GM18498 (cell line): ENCODE data around the gene SMAD4.
A peak's percentile ranks its signal among the peaks of the same experiment; 100 is the strongest.
"Not testable (repeated sequence)": the region's sequence is repeated elsewhere in the genome, so short reads cannot be mapped to it uniquely, and the experiment has no call there.

Experiments
- ATAC-seq: cut with Tn5 transposase; IDR thresholded peaks from one replicate; pipeline ENCODE4 v1.9.1; 2021; ENCODE audit warnings: mild to moderate bottlenecking, moderate library complexity; ENCODE audit not compliant: unreplicated experiment

Gene SMAD4

DNA sequence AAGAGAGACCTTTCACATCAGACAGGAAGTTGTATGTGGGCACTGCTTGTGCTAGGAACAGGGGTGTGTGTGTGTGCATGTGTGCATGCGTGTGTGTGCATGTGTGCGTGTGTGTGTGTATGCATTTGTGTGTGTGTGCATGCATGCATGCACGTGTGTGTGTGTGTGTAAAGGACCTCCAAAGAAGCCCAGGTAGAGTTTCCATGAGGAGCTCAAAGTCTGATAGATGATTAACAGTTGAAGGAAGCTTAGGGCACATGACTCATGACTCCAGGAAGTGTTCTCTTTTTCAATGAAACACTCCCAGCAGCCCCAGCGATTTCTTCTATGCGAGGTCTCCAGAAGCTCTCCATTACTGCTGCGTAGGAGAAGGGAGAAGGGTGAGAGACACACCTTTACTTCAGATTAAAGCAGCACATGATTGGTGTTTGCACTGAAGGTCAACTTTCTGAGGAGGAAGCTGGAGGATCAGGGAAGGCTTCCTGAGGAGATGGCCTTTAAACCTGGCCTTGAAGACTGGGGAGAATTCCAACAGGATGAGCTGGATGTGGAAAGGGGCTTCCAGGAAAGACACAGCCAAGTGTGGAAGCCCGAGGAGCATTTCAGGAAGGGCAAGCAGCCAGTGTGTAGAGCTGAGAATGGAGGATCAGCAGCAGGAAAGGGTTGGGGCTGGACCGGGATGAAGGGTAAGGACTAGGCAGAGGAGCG lies 77.7 kb downstream of the SMAD4 start:
- ATAC-seq, result peak; percentile 31

DNA sequence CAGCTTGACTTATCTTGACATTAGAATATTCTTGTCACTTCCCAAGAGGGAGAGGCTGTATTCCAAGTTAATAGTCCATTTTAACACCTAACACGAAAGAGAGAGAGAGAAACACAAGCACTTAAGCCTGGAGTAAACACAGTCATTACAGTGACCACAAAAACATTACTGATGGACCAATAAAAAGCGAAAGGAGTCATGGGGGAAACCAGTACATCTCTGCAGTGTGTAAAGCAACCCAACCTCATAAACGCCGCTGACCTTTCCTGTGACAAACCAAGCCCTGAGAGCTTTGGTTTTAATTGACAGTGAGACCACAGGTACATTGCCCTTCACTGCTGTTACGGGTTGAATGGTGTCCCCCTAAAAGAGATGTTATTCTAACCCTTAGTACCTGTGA lies 78.3 kb downstream of the SMAD4 start:
- no peak for ATAC-seq

DNA sequence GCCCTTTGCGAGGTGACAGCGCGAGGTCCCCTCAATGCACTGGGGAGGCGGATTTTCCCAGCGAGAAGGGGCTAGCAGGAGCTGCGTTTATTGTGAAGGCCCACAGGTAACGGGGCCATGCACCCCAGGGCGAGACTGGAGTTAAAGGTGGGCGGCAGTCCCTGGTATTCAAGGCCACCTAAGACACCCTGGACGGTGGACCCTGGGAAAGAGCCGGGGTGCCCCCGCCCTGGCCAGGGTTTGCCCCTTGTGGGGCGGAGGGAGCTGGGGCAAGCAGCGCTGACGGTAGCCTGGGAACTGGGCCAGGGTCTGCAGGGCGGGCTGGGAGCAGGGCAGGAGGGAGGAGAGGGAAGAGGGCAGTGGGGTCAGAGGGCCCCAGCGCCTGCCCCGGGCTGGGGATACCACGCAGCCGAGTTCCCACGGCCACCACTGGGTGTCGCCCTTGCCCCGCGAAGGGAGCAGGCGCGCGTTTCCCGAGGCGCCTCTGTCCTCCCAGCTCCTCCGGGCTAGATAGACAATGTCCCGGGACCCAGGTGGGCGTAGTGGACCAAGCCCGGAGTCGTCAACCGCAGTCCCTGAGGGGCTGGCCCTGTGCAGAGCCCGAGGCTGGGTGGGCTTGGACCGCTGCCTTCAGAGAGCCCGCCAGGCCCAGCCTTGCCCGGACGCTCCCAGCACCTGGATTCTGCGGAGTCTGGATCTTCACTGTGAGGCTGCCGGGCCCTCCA lies 80.2 kb downstream of the SMAD4 start:
- ATAC-seq, result peak; percentile 84

DNA sequence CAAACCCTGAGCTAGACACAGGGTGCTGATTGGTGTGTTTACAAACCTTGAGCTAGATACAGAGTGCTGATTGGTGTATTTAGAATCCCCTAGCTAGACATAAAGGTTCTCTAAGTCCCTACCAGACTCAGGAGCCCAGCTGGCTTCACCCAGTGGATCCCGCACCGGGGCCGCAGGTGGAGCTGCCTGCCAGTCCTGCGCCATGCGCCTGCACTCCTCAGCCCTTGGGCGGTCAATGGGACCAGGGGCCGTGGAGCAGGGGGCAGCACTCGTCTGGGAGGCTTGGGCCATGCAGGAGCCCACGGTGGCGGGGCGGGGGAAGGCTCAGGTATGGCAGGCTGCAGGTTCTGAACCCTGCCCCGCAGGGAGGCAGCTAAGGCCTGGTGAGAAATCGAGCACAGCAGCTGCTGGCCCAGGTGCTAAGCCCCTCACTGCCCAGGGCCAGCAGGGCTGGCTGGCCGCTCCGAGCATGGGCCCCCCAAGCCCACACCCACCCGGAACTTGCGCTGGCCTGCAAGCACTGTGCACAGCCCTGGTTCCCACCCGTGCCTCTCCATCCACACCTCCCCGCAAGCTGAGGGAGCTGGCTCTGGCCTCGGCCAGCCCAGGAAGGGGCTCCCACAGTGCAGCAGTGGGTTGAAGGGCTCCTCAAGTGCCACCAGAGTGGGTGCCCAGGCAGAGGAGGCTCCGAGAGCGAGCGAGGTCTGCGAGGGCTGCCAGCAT lies 81.8 kb downstream of the SMAD4 start:
- not testable (repeated sequence) for ATAC-seq

DNA sequence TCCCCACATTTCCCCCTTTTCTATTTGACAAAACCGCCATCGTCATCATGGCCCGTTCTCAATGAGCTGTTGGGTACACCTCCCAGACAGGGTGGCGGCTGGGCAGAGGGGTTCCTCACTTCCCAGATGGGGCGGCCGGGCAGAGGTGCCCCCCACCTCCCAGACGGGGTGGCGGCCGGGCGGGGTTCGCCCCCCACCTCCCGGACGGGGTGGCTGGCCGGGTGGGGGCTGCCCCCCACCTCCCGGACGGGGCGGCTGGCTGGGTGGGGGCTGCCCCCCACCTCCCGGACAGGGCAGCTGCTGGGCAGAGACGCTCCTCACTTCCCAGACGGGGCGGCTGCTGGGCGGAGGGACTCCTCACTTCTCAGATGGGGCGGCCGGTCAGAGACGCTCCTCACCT lies 87.0 kb downstream of the SMAD4 start:
- ATAC-seq, result not testable (repeated sequence)

DNA sequence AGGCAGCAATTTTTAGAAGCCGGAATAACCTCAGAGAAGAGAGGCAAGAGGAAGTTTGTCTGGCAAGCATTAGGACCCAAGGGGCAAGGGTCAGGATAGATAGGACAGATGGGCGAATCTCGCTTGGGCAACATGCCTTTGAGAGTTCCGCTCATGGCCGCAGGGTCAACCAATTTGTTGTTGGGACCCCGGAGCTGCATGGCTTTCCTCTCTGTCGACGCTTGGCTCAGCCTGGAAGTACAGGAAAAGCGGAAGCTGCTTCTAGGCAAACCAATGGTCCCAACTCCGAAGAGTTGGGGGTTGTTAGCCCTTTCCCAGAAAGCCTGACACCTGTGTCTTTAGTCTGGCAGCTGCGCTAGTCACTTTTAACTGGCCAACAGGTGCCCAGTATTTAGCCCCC lies 89.5 kb downstream of the SMAD4 start:
- ATAC-seq, result not testable (repeated sequence)

DNA sequence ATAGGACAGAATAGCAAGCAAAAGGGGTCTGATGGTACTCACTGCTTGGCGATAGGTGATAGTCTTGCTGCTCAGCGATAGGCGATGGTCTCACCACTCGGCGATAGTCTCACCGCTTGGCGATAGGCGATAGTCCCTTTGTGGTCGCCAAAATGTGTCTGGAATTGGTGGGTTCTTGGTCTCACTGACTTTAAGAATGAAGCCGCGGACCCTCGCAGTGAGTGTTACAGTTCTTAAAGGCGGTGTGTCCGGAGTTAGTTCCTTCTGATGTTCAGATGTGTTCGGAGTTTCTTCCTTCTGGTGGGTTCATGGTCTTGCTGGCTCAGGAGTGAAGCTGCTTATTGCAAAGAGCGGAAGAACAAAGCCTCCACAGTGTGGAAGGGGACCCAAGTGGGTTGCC lies 90.0 kb downstream of the SMAD4 start:
- ATAC-seq, result not testable (repeated sequence)

DNA sequence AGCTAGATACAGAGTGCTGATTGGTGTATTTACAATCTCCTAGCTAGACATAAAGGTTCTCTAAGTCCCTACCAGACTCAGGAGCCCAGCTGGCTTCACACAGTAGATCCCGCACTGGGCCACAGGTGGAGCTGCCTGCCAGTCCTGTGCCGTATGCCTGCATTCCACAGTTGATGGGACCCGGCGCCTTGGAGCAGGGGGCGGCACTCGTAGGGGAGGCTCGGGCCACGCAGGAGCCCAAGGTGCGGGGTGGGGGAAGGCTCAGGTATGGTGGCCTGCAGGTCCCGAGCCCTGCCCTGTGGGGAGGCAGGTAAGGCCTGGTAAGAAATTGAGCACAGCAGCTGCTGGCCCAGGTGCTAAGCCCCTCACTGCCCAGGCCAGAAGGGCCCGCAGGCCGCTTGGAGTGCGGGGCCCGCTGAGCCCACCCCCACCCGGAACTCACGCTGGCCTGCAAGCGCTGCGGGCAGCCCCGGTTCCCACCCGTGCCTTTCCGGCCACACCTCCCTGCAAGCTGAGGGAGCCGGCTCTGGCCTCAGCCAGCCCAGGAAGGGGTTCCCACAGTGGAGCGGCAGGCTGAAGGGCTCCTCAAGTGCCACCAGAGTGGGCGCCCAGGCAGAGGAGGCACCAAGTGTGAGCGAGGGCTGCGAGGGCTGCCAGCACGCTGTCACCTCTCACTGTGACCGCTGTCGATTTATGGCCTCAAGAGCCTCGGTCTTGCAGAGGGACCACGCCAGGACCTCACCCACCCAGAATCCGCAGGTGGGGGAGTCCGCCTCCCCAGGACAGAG lies 91.0 kb downstream of the SMAD4 start:
- ATAC-seq, result no peak

DNA sequence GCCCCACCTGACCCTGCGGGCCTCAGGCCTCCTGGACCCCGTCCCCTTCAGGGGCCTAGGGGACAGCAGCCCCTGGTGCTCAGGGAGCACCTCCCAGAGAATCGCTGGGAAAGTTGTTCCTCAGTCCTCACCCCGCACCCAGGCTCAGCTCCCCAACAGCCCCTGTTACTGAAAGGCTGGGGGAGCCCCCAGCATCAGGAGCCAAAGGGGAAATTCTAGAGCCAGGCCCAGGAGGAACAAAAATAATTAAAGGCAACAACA lies 91.5 kb downstream of the SMAD4 start:
- no peak for ATAC-seq

DNA sequence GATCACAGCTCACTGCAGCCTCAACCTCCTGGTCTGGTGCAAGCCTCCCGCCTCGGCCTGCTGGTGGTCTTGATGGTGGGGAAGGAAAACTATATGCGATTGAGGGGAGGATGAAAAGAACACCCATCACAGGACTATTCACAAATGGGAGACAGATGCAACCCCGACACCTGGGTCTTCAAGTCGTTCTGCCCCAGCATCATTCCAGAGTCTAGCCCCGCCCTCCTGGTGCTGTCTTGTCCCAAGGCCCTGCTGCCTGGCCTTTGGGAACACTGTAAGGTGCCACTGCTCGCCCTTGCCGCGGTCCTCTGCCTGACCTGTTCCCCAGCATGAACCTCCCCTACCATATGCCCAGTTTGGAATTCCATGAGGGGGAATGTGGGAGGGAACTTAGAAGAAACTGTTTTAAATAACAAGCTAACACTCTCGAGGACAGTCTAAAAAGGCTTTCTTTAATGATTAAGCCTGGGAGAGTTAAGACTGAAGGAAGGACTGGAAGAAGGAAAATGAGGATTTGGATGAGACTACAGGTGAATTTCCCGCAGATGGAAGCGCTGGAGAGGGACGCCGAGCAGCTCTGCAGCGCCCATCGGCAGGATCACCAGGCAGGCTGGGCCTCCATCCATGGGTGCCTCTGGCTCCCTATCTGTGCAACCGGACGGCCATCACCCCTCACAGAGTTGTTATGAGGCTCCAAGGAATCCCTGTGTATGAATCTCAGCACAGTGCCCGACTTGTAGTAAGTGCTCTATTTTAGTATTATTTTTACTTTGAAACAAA lies 92.4 kb downstream of the SMAD4 start:
- ATAC-seq, result no peak

DNA sequence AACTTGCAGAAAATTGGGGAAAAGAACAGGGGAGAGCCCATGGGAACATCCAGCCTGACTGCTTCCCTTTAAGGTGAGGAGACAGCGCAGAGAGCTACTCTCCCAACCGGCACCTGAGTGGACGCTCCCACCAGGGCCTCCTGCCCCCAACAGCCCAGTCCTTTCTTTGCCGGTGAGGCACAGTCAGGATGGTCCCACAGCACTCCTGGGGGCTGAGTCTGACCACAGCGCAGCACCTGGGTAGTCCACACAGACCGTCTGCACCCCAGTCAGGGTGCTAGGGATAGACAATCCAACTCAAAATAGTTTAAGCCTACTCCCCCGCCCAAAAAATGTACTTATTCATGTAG lies 93.0 kb downstream of the SMAD4 start:
- ATAC-seq, result no peak

DNA sequence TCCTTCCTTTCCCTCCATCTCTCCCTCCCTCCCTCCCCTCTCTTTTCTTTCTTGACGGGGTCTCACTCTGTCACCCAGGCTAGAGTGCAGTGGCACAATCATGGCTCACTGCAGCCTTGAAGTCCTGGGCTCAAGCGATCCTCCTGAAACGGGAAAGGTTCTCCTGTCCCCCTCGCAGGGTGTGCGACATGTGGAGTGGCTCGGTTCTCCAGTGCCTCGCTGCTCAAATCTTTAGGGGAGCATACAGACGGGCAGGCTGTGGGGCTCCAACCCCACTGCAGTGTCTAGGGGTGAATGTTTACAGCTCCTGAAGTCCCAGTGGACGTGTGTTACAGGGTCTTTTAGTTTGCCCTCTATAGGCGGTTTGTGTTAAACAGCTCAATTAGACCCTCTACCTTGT lies 93.5 kb downstream of the SMAD4 start:
- ATAC-seq, result no peak

DNA sequence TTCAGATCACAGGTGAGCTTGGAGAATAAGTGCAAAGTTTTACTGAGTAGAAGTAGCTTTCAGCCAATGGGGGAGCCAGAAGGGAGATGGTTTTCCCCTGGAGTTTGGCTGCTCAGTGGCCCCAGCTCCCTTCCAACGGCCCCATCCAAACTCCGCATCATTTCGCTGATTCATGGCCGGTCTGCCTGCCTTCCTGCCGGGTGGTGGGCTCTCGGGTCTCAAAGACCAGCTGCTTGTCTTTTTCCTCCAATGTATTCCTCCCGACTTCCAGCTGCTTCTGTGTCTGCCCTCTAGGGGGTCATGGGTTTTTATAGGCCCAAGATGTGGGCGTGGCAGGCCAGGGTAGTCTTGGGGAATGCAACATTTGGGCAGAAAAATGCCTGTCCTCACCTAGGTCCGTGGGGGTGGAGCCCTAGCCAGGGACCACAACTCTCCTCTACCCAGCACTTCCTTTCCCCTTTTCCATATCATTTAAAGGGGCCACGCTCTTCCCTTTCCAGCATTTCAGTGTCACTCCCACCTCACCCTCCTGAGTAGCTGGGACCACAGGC lies 94.0 kb downstream of the SMAD4 start:
- ATAC-seq, result no peak

DNA sequence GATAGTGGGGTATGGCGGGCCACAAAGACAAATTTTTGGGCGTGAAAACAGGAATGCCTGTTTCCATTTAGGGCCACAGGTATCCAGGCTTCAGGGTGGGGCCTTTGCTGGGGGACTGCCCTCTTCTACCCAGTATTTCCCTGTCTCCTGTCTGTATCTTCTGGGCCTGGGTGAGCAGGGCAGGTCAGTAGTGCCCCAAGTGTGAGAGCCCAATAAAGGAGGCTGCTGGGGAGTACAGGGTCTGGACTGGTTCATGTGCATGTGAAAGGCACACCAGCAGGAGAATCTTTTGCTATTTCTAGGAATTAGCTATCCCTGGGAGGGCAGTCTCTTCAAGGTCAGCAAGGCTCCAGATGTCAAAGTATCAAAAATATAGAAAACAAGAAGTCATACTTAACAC lies 96.0 kb downstream of the SMAD4 start:
- ATAC-seq, result no peak

DNA sequence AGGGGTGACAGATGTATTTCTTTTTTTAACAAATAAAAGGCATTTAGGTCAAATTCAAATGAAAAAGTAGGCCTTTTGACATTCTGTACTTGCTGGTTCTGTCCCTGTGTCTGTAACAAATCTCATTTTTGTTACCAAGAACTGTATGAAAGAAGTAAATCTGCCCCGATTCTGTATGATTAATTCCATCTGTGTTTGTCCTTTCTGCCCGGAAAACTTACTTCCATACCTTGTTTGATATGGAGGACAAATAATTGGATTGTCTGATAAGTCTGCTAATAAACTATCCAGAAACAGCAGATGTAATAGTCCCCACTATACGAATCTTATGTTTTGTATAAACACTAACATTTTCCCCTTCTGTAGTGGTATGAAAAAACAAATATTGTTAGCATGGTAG lies 97.7 kb downstream of the SMAD4 start:
- no peak for ATAC-seq

DNA sequence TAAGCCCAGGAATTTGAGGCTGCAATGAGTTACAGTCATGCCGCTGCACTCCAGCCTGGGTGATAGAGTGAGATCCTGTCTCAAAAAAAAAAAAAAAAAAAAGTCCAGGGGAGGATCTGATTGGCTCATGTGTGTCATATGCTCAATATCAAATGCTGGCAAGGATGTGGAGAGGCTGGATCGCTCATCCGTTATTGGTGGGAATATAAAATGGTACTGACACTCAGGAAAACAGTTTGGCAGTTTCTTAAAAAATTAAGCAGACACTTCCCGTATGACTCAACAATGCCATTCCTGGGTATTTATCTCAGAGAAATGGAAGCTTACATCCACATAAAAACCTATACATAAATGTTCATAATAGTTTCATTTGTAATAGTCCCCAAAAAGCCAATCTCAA lies 98.5 kb downstream of the SMAD4 start:
- ATAC-seq, result no peak

DNA sequence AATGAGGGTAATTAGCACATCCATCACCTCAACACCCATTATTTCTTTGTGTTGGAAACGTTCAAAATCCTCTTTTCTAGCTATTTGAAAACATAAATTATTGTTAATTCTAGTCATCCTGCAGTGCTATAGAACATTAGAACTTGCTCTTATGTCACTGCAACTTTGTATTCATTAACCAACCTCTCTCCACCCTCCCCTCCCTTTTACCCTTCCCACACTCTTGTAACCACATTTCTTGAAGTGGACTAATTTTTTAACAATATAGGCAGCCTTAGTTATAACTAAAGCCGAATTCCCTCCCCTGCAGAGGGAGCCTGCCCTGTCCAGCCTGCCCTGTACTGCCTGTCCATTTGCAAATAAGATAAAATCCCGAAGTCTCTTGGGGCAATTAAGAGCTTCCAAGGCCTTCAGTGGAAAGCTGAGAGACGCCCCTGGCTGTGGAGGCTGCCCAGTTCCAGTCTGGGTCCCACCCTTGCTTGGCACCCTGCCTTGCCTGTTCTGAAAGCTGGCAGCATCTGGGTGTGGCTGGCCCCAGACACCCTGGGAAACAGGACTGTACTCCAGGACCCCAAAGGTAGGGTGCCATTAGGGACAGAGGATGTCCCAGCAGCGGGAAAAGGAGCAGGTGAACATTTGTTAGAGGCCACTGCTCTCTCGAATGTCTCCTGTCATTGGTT lies 102.4 kb downstream of the SMAD4 start:
- no peak for ATAC-seq

DNA sequence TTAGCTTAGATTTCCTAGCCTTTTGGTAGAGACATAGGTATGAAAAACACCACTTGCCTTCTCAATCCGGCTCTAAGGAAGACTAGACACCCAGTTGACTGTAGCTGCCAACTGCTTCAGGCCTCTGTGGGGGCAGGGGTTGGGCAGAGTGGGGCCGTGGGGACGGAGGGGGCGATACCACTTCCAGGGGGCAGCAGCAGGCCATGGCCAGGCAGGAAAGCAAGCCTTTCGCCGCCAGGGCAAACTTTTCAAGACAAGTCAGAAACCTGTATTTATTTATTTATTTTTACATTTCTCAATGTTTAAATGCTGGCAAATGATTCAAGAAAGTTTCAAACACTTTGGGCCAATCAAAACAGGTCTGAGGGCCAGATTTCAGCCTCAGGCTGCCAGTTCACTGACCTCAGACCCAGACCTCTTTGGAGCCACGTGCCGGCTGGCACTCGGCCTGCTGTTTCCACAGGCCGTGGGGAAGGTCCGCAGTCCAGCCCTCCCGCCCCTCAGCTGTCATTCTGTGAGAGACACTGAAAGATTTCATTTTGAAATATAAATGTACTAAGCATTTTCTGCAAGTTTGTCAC lies 103.7 kb downstream of the SMAD4 start:
- ATAC-seq, result no peak
